GM12878 (cell line): ENCODE measurements around the gene ARID3B. TPM values are rescaled to one million over a fixed set of nuclear protein-coding genes. Genes with fewer than 3 reads are reported as not detected.

Experiments used
- ATAC-seq: fragments of 200-7000 bp; cut with Tn5 transposase; 3 replicates; pipeline ENCODE4 v1.9.1; 2020; ENCODE audit warnings: mild to moderate bottlenecking, moderate library complexity
- BruUV-seq: library from RNA; stranded (reverse); fragments of 400-500 nt; replicated peaks from 2 replicates; lab custom pipeline; 2021; lab: Mats Ljungman, UMichigan
- CTCF ChIA-PET: fragments of 300-600 bp; sonication (Branson Sonifier 250); formaldehyde crosslinking; extraction: SDS; loops from one replicate; lab custom pipeline; 2021; ENCODE audit warnings: inconsistent platforms; lab: Yijun Ruan, JAX
- POLR2A ChIA-PET: fragments of 350-600 bp; formaldehyde crosslinking; extraction: SDS; loops from one replicate; lab custom pipeline; 2021; ENCODE audit warnings: inconsistent platforms; lab: Charles Lee
- RAD21 ChIA-PET: fragments of 300-600 bp; sonication (Branson Sonifier 250); formaldehyde crosslinking; loops from one replicate; lab custom pipeline; 2023; ENCODE audit warnings: antibody characterized with exemption; ENCODE audit not compliant: unreplicated experiment; lab: Charles Lee
- SMC1A ChIA-PET: fragments of 300-600 bp; sonication (Branson Sonifier 250); formaldehyde crosslinking; loops from one replicate; lab custom pipeline; 2023; ENCODE audit not compliant: unreplicated experiment, uncharacterized antibody; lab: Charles Lee
- DNase-seq: peaks from one replicate; pipeline ENCODE4 v3.0.0-alpha.2; 2011; ENCODE audit warnings: low read depth, low spot score
- FAIRE-seq: peaks from 3 replicates; lab custom pipeline; 2011; peaks lifted over from hg19 to GRCh38; lab: Jason Lieb, UNC
- H2AFZ ChIP-seq: 2 replicates; pipeline ENCODE4 v1.6.0; 2011; ENCODE audit warnings: low read depth, low read length, control low read depth; ENCODE audit not compliant: control insufficient read depth
- H3K27ac ChIP-seq: 2 replicates; pipeline ENCODE4 v1.5.1; 2011; ENCODE audit warnings: control low read depth; ENCODE audit not compliant: control insufficient read depth, insufficient read depth
- H3K27me3 ChIP-seq, 2 experiments: replicated peaks in 1 of 2; 2 replicates each; pipeline versions ENCODE4 v1.6.0 to v1.6.1; 2011; ENCODE audit warnings: low read length in 1 of 2; ENCODE audit not compliant: control insufficient read depth in 2 of 2, insufficient read depth in 2 of 2
- H3K36me3 ChIP-seq, 2 experiments: 2 replicates each; pipeline ENCODE4 v1.5.1; 2011; ENCODE audit warnings: low read length in 1 of 2; ENCODE audit not compliant: control insufficient read depth in 2 of 2, insufficient read depth in 2 of 2
- H3K4me1 ChIP-seq: 2 replicates; pipeline ENCODE4 v1.6.1; 2011; ENCODE audit warnings: mild to moderate bottlenecking, low read length, moderate library complexity, mixed read lengths; ENCODE audit not compliant: control insufficient read depth, insufficient read depth
- H3K4me2 ChIP-seq: 2 replicates; pipeline ENCODE4 v1.6.0; 2011; ENCODE audit warnings: control low read depth; ENCODE audit not compliant: control insufficient read depth, insufficient read depth
- H3K4me3 ChIP-seq: fragments of 200-600 bp; sonication (generic); 2 replicates; pipeline ENCODE4 v1.5.1; 2016
- H3K79me2 ChIP-seq: 2 replicates; pipeline ENCODE4 v1.6.0; 2011; ENCODE audit warnings: low read length; ENCODE audit not compliant: control insufficient read depth, insufficient read depth
- H3K9ac ChIP-seq: 2 replicates; pipeline ENCODE4 v1.8.0; 2011; ENCODE audit warnings: low read length, control low read depth, mixed read lengths; ENCODE audit not compliant: control insufficient read depth, insufficient read depth
- H3K9me3 ChIP-seq: replicated peaks from 3 replicates; pipeline ENCODE4 v1.5.1; 2011; ENCODE audit warnings: mild to moderate bottlenecking, low read length; ENCODE audit not compliant: control insufficient read depth, insufficient read depth
- H4K20me1 ChIP-seq: 2 replicates; pipeline ENCODE4 v1.6.0; 2011; ENCODE audit not compliant: control insufficient read depth, insufficient read depth
- CBX3 ChIP-seq: fragments of 200-600 bp; sonication (generic); IDR thresholded peaks from 2 replicates; pipeline ENCODE4 v1.6.1; 2016; ENCODE audit warnings: low read depth, borderline replicate concordance
- NR2C1 ChIP-seq: fragments of 450-650 bp; IDR thresholded peaks from 2 replicates; pipeline ENCODE4 v1.6.1; 2017; ENCODE audit warnings: antibody characterized with exemption, mild to moderate bottlenecking, moderate library complexity
- RAD21 ChIP-seq: IDR thresholded peaks from 2 replicates; pipeline ENCODE4 v1.6.1; 2011; ENCODE audit warnings: mild to moderate bottlenecking, low read depth, low read length, moderate library complexity; ENCODE audit not compliant: insufficient read depth
- RBBP5 ChIP-seq: fragments of 200-600 bp; sonication (generic); conservative IDR thresholded peaks from 2 replicates; pipeline ENCODE4 v1.6.1; 2016
- WGBS: methylation state at CpG from one replicate; pipeline ENCODE4 v1.1.6; 2016; ENCODE audit warnings: low lambda C conversion rate; ENCODE audit not compliant: insufficient replicate concordance, insufficient coverage; ENCODE audit errors: missing lambda C conversion rate; 5-methylcytosine and 5-hydroxymethylcytosine counted together
- in situ Hi-C: fragments of 300-500 bp; cut with MboI; formaldehyde crosslinking; loops from 9 replicates; pipeline ENCODE4 v1.14.3; 2018; ENCODE audit warnings: mixed read lengths
- intact Hi-C: fragments of 100-400 bp; cut with micrococcal nuclease; formaldehyde crosslinking; loops from one replicate; pipeline ENCODE4 v1.14.2; 2022; ENCODE audit not compliant: unreplicated experiment
- polyA plus RNA-seq, 11 experiments: library from polyadenylated mRNA; depleted of rRNA in 4 of 11; unstranded in 6 of 11; stranded (reverse) in 5 of 11; fragments of >200 nt; fragmentation: Nextera tagmentation in 4 of 11; fragmentation: Illumina TruSeq in 1 of 11; extraction: Ambion mirVana in 4 of 11; extraction: Trizol in 1 of 11; gene quantifications; 1 replicate in 1 of 11; 2 replicates in 10 of 11; pipeline versions ENCODE4 v1.2.1 to v1.2.3, GENCODE V29; 2011 to 2016; ENCODE audit warnings: inconsistent platforms in 2 of 11, missing spikeins in 2 of 11, low read depth in 1 of 11
- total RNA-seq, 4 experiments: library from RNA; depleted of rRNA in 3 of 4; stranded (reverse); fragments of >200 nt in 3 of 4; fragmentation: Illumina TruSeq in 1 of 4; extraction: Trizol in 1 of 4; gene quantifications; 2 replicates each; pipeline versions ENCODE4 v1.2.1 to v1.2.3, GENCODE V29; 2013 to 2021
- TF ChIP-seq, protein P1 (sequence below): fragments of 450-650 bp; IDR thresholded peaks from 2 replicates; pipeline ENCODE4 v1.6.1; 2016; ENCODE audit warnings: mild to moderate bottlenecking, moderate library complexity, borderline replicate concordance
- TF ChIP-seq, protein P2 (sequence below): fragments of 450-650 bp; IDR thresholded peaks from 2 replicates; pipeline ENCODE4 v1.6.1; 2014; ENCODE audit warnings: mild to moderate bottlenecking
- TF ChIP-seq, protein P3 (sequence below): IDR thresholded peaks from 2 replicates; pipeline ENCODE4 v1.6.1; 2011; ENCODE audit warnings: mild to moderate bottlenecking, low read depth, low read length, moderate library complexity; ENCODE audit not compliant: insufficient replicate concordance
- TF ChIP-seq, protein P4 (sequence below): fragments of 450-650 bp; IDR thresholded peaks from 2 replicates; pipeline ENCODE4 v1.6.1; 2017; ENCODE audit warnings: antibody characterized with exemption, mild to moderate bottlenecking, moderate library complexity
- TF ChIP-seq, protein P5 (sequence below): fragments of 450-650 bp; IDR thresholded peaks from 2 replicates; pipeline ENCODE4 v1.6.1; 2016; ENCODE audit warnings: mild to moderate bottlenecking

ARID3B gene
- total and polyA plus RNA-seq, 10 of the 15 experiments (the other 5 are each of a cell fraction or from before 2014, with no cell fraction given): 1.1 to 33.4 (median 24.0) TPM

DNA sequence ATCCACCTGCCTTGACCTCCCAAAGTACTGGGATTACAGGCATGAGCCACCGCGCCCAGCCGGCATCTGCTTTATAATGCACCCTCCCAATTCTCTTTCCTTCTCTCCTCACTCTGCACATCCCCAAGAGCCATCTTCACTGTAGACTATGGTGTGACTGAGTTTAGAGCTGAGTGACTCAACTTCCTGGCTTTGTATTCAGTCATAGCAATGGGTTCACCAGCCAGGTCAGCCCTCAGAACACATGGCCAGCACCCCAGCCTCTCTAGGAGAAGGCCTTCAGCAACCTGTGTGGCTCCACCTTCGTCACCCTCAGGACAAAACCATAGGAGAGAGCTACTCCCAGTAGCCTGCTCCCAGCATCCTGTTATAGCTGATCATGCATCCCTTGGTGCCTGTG, 33.0 kb downstream of the ARID3B start (continued):
- TF ChIP-seq, protein P1, sequence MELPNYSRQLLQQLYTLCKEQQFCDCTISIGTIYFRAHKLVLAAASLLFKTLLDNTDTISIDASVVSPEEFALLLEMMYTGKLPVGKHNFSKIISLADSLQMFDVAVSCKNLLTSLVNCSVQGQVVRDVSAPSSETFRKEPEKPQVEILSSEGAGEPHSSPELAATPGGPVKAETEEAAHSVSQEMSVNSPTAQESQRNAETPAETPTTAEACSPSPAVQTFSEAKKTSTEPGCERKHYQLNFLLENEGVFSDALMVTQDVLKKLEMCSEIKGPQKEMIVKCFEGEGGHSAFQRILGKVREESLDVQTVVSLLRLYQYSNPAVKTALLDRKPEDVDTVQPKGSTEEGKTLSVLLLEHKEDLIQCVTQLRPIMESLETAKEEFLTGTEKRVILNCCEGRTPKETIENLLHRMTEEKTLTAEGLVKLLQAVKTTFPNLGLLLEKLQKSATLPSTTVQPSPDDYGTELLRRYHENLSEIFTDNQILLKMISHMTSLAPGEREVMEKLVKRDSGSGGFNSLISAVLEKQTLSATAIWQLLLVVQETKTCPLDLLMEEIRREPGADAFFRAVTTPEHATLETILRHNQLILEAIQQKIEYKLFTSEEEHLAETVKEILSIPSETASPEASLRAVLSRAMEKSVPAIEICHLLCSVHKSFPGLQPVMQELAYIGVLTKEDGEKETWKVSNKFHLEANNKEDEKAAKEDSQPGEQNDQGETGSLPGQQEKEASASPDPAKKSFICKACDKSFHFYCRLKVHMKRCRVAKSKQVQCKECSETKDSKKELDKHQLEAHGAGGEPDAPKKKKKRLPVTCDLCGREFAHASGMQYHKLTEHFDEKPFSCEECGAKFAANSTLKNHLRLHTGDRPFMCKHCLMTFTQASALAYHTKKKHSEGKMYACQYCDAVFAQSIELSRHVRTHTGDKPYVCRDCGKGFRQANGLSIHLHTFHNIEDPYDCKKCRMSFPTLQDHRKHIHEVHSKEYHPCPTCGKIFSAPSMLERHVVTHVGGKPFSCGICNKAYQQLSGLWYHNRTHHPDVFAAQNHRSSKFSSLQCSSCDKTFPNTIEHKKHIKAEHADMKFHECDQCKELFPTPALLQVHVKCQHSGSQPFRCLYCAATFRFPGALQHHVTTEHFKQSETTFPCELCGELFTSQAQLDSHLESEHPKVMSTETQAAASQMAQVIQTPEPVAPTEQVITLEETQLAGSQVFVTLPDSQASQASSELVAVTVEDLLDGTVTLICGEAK: no peak

DNA sequence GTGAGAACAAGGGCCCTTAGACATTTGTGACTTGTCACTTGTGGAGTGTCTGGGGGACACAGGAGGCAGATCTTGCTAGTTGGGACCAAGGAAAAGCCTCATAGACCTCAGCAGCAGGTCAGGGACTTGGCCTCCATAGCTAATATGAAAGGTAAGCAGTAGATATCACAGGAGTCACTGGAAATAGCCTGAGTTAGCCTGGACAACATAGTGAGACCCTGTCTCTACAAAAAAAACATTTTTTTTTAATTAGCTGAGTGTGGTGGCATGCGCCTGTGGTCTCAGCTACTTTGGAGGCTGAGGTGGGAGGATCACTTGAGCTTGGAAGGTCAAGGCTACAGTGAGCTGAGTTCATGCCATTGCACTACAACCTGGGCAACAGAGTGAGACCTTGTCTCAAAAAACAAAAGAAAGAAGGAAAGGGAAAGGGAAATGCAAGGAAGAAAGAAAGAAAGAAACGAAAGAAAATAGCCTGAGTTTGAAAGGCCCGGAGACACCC, 37.5 kb downstream of the ARID3B start:
- SMC1A ChIA-PET: interaction anchor here (0.9 kb wide), 1 partner anchor 116 kb away, joined by 3 read pairs; no protein-coding TSS in a partner anchor
- RAD21 ChIA-PET: no interaction called here
- H3K27me3 ChIP-seq: no peaks in the 10 kb centered on the region
- ATAC-seq: no peak
- no peak overlapping the region for H3K27ac ChIP-seq
- no peaks in the 10 kb centered on the region for H3K9me3 ChIP-seq
- FAIRE-seq: no peak
- intact Hi-C loops: no loop called here
- BruUV-seq: no TSS peak
- in situ Hi-C loops: no loop called here
- no peaks in the 10 kb centered on the region for H3K4me1 ChIP-seq
- DNase-seq: no peak
- POLR2A ChIA-PET: no interaction called here
- peaks cover 3% of the 10 kb centered on the region; the same call in 1 of the 2 replicates for H4K20me1 ChIP-seq
- CTCF ChIA-PET: no interaction called here
- no peak overlapping the region for H3K9ac ChIP-seq
- H2AFZ ChIP-seq: no peak overlapping the region
- 100% methylated on average over 3 of the region's 3 CpGs for WGBS
- no peaks in the 10 kb centered on the region; the same call in 1 of the 2 replicates for H3K79me2 ChIP-seq
- H3K36me3 ChIP-seq: peaks cover 32 to 33% of the 10 kb centered on the region in 2 experiments
- H3K4me2 ChIP-seq: no peak overlapping the region
- H3K4me3 ChIP-seq: no peak overlapping the region
- TF ChIP-seq, protein P2, sequence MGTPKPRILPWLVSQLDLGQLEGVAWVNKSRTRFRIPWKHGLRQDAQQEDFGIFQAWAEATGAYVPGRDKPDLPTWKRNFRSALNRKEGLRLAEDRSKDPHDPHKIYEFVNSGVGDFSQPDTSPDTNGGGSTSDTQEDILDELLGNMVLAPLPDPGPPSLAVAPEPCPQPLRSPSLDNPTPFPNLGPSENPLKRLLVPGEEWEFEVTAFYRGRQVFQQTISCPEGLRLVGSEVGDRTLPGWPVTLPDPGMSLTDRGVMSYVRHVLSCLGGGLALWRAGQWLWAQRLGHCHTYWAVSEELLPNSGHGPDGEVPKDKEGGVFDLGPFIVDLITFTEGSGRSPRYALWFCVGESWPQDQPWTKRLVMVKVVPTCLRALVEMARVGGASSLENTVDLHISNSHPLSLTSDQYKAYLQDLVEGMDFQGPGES: no peak
- TF ChIP-seq, protein P3, sequence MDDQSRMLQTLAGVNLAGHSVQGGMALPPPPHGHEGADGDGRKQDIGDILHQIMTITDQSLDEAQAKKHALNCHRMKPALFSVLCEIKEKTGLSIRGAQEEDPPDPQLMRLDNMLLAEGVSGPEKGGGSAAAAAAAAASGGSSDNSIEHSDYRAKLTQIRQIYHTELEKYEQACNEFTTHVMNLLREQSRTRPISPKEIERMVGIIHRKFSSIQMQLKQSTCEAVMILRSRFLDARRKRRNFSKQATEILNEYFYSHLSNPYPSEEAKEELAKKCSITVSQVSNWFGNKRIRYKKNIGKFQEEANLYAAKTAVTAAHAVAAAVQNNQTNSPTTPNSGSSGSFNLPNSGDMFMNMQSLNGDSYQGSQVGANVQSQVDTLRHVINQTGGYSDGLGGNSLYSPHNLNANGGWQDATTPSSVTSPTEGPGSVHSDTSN: no peak
- TF ChIP-seq, protein P4, sequence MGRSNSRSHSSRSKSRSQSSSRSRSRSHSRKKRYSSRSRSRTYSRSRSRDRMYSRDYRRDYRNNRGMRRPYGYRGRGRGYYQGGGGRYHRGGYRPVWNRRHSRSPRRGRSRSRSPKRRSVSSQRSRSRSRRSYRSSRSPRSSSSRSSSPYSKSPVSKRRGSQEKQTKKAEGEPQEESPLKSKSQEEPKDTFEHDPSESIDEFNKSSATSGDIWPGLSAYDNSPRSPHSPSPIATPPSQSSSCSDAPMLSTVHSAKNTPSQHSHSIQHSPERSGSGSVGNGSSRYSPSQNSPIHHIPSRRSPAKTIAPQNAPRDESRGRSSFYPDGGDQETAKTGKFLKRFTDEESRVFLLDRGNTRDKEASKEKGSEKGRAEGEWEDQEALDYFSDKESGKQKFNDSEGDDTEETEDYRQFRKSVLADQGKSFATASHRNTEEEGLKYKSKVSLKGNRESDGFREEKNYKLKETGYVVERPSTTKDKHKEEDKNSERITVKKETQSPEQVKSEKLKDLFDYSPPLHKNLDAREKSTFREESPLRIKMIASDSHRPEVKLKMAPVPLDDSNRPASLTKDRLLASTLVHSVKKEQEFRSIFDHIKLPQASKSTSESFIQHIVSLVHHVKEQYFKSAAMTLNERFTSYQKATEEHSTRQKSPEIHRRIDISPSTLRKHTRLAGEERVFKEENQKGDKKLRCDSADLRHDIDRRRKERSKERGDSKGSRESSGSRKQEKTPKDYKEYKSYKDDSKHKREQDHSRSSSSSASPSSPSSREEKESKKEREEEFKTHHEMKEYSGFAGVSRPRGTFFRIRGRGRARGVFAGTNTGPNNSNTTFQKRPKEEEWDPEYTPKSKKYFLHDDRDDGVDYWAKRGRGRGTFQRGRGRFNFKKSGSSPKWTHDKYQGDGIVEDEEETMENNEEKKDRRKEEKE: no peak
- TF ChIP-seq RBBP5 (no peak), CBX3 (no peak), RAD21 (no peak), NR2C1 (no peak)
- TF ChIP-seq, protein P5, sequence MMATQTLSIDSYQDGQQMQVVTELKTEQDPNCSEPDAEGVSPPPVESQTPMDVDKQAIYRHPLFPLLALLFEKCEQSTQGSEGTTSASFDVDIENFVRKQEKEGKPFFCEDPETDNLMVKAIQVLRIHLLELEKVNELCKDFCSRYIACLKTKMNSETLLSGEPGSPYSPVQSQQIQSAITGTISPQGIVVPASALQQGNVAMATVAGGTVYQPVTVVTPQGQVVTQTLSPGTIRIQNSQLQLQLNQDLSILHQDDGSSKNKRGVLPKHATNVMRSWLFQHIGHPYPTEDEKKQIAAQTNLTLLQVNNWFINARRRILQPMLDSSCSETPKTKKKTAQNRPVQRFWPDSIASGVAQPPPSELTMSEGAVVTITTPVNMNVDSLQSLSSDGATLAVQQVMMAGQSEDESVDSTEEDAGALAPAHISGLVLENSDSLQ: no peak
